HEK293 (cell line): ENCODE data around the gene FUT1.

Experiments used
- BCL11A ChIP-seq: fragments of 450-650 bp; formaldehyde crosslinking; IDR thresholded peaks from 2 replicates; pipeline ENCODE4 v1.5.1; 2016; ENCODE audit warnings: low read depth, missing biosample characterization, missing genetic modification characterization
- GLIS2 ChIP-seq: fragments of 450-650 bp; formaldehyde crosslinking; IDR thresholded peaks from 2 replicates; pipeline ENCODE4 v1.5.1; 2016; ENCODE audit warnings: missing biosample characterization, missing genetic modification characterization
- KLF1 ChIP-seq: fragments of 450-650 bp; formaldehyde crosslinking; IDR thresholded peaks from 2 replicates; pipeline ENCODE4 v1.5.1; 2016; ENCODE audit warnings: missing biosample characterization, missing genetic modification characterization
- KLF16 ChIP-seq: fragments of 450-650 bp; formaldehyde crosslinking; IDR thresholded peaks from 2 replicates; pipeline ENCODE4 v1.5.1; 2017; ENCODE audit warnings: missing biosample characterization, missing genetic modification characterization
- KLF7 ChIP-seq: fragments of 450-650 bp; formaldehyde crosslinking; IDR thresholded peaks from 2 replicates; pipeline ENCODE4 v1.5.1; 2016; ENCODE audit warnings: missing biosample characterization, missing genetic modification characterization, borderline replicate concordance
- KLF9 ChIP-seq: fragments of 450-650 bp; formaldehyde crosslinking; IDR thresholded peaks from 2 replicates; pipeline ENCODE4 v1.5.1; 2016; ENCODE audit warnings: missing biosample characterization, missing genetic modification characterization, low read depth
- MYNN ChIP-seq: fragments of 450-650 bp; formaldehyde crosslinking; IDR thresholded peaks from 2 replicates; pipeline ENCODE4 v1.5.1; 2016; ENCODE audit warnings: missing biosample characterization, missing genetic modification characterization, borderline replicate concordance
- PATZ1 ChIP-seq: fragments of 450-650 bp; formaldehyde crosslinking; IDR thresholded peaks from 2 replicates; pipeline ENCODE4 v1.5.1; 2016; ENCODE audit warnings: missing biosample characterization, missing genetic modification characterization
- PRDM2 ChIP-seq: fragments of 450-650 bp; formaldehyde crosslinking; IDR thresholded peaks from 2 replicates; pipeline ENCODE4 v1.5.1; 2016; ENCODE audit warnings: missing biosample characterization, missing genetic modification characterization, borderline replicate concordance
- SP2 ChIP-seq: fragments of 450-650 bp; formaldehyde crosslinking; IDR thresholded peaks from 2 replicates; pipeline ENCODE4 v1.5.1; 2016; ENCODE audit warnings: missing biosample characterization, missing genetic modification characterization
- ZBTB10 ChIP-seq: fragments of 450-650 bp; formaldehyde crosslinking; IDR thresholded peaks from 2 replicates; pipeline ENCODE4 v1.5.1; 2016; ENCODE audit warnings: missing biosample characterization, missing genetic modification characterization
- ZBTB8A ChIP-seq: fragments of 450-650 bp; formaldehyde crosslinking; IDR thresholded peaks from 2 replicates; pipeline ENCODE4 v1.5.1; 2016; ENCODE audit warnings: missing biosample characterization, missing genetic modification characterization
- ZFP37 ChIP-seq: fragments of 450-650 bp; formaldehyde crosslinking; IDR thresholded peaks from 2 replicates; pipeline ENCODE4 v1.5.1; 2016; ENCODE audit warnings: missing biosample characterization, missing genetic modification characterization
- ZFP41 ChIP-seq: fragments of 450-650 bp; formaldehyde crosslinking; IDR thresholded peaks from 2 replicates; pipeline ENCODE4 v1.5.1; 2016; ENCODE audit warnings: missing biosample characterization, missing genetic modification characterization, borderline replicate concordance
- ZNF169 ChIP-seq: fragments of 450-650 bp; formaldehyde crosslinking; IDR thresholded peaks from 2 replicates; pipeline ENCODE4 v1.5.1; 2016; ENCODE audit warnings: missing biosample characterization, missing genetic modification characterization
- ZNF335 ChIP-seq: fragments of 450-650 bp; formaldehyde crosslinking; conservative IDR thresholded peaks from 2 replicates; pipeline ENCODE4 v1.5.1; 2016; ENCODE audit warnings: missing biosample characterization, missing genetic modification characterization
- ZNF362 ChIP-seq: fragments of 450-650 bp; formaldehyde crosslinking; IDR thresholded peaks from 2 replicates; pipeline ENCODE4 v1.5.1; 2016; ENCODE audit warnings: missing biosample characterization, missing genetic modification characterization
- ZNF501 ChIP-seq: fragments of 450-650 bp; formaldehyde crosslinking; IDR thresholded peaks from 2 replicates; pipeline ENCODE4 v1.5.1; 2016; ENCODE audit warnings: missing biosample characterization, missing genetic modification characterization
- ZNF561 ChIP-seq: fragments of 450-650 bp; IDR thresholded peaks from 2 replicates; pipeline ENCODE4 v1.5.1; 2018; ENCODE audit warnings: missing biosample characterization, missing genetic modification characterization, borderline replicate concordance
- ZNF580 ChIP-seq: fragments of 450-650 bp; formaldehyde crosslinking; IDR thresholded peaks from 2 replicates; pipeline ENCODE4 v1.5.1; 2016; ENCODE audit warnings: missing biosample characterization, missing genetic modification characterization
- ZNF639 ChIP-seq: fragments of 450-650 bp; formaldehyde crosslinking; IDR thresholded peaks from 2 replicates; pipeline ENCODE4 v1.5.1; 2016; ENCODE audit warnings: missing biosample characterization, missing genetic modification characterization
- ZNF704 ChIP-seq: fragments of 450-650 bp; formaldehyde crosslinking; IDR thresholded peaks from 2 replicates; pipeline ENCODE4 v1.5.1; 2016; ENCODE audit warnings: missing biosample characterization, missing genetic modification characterization
- ZNF843 ChIP-seq: fragments of 450-650 bp; formaldehyde crosslinking; IDR thresholded peaks from 2 replicates; pipeline ENCODE4 v1.5.1; 2016; ENCODE audit warnings: missing biosample characterization, missing genetic modification characterization

FUT1 gene

GRCh38 chr19:48713864-48714755 lies 38.3 kb downstream of the FUT1 start (continued):
- TF ChIP-seq ZBTB8A (peak; percentile 98), ZNF362 (tag by site-specific recombination) (no peak), SP2 (tag by site-specific recombination) (peak; percentile 98), ZNF580 (0 out of 2 replicates have a peak, but pooled peaks have one; percentile 40), MYNN (no peak), ZNF335 (peak; percentile 55), ZNF843 (tag by site-specific recombination) (0 out of 2 replicates have a peak, but pooled peaks have one; percentile 23), KLF1 (tag by site-specific recombination) (peak; percentile 78), PRDM2 (no peak), KLF9 (tag by site-specific recombination) (peak; percentile 83), KLF16 (peak; percentile 90), ZNF639 (tag by site-specific recombination) (no peak), ZBTB10 (tag by site-specific recombination) (peak; percentile 62; the same call in 1 of the 2 replicates), KLF7 (tag by site-specific recombination) (peak; percentile 41; the same call in 1 of the 2 replicates), ZNF501 (0 out of 2 replicates have a peak, but pooled peaks have one; percentile 12), GLIS2 (0 out of 2 replicates have a peak, but pooled peaks have one; percentile 21), PATZ1 (tag by site-specific recombination) (no peak), ZNF169 (tag by site-specific recombination) (no peak), BCL11A (tag by site-specific recombination) (0 out of 2 replicates have a peak, but pooled peaks have one; percentile 13), ZFP37 (no peak), ZFP41 (tag by site-specific recombination) (no peak), ZNF561 (tag by site-specific recombination) (peak; percentile 51; the same call in 1 of the 2 replicates), ZNF704 (tag by site-specific recombination) (no peak)
